Smooth muscle cell (in vitro differentiated cells): Measurements from ENCODE around the gene LRRC57. TPM values are rescaled to one million over a fixed set of nuclear protein-coding genes. Genes with fewer than 3 reads are reported as not detected.

Experiments used
- DNase-seq: peaks from one replicate; lab custom pipeline; 2025; ENCODE audit not compliant: unreplicated experiment; lab: John Stamatoyannopoulos, UW
- H2AFZ ChIP-seq: fragments of 200-600 bp; sonication (generic); 2 replicates; pipeline ENCODE4 v1.6.0; 2016; ENCODE audit warnings: antibody characterized with exemption, low read depth, mild to moderate bottlenecking
- H3F3A ChIP-seq: fragments of 200-600 bp; sonication (generic); 2 replicates; pipeline ENCODE4 v1.6.0; 2017; ENCODE audit warnings: antibody characterized with exemption, low read depth
- H3K27ac ChIP-seq: fragments of 200-600 bp; sonication (generic); 2 replicates; pipeline ENCODE4 v1.5.1; 2016; ENCODE audit warnings: low read depth, mild to moderate bottlenecking
- H3K27me3 ChIP-seq: fragments of 200-600 bp; sonication (generic); 2 replicates; pipeline ENCODE4 v1.6.1; 2016; ENCODE audit warnings: low read depth, mild to moderate bottlenecking
- H3K36me3 ChIP-seq: fragments of 200-600 bp; sonication (generic); 2 replicates; pipeline ENCODE4 v1.5.1; 2016; ENCODE audit warnings: low read depth
- H3K4me1 ChIP-seq: fragments of 200-600 bp; sonication (generic); 2 replicates; pipeline ENCODE4 v1.5.1; 2016; ENCODE audit warnings: low read depth
- H3K4me2 ChIP-seq: fragments of 200-600 bp; sonication (generic); 2 replicates; pipeline ENCODE4 v1.6.0; 2016; ENCODE audit warnings: mild to moderate bottlenecking
- H3K4me3 ChIP-seq: fragments of 200-600 bp; sonication (generic); 2 replicates; pipeline ENCODE4 v1.5.1; 2016; ENCODE audit warnings: mild to moderate bottlenecking
- H3K79me2 ChIP-seq: fragments of 200-600 bp; sonication (generic); 2 replicates; pipeline ENCODE4 v1.6.0; 2016; ENCODE audit warnings: low read depth, mild to moderate bottlenecking
- H3K9ac ChIP-seq: fragments of 200-600 bp; sonication (generic); 2 replicates; pipeline ENCODE4 v1.6.0; 2016; ENCODE audit warnings: low read depth
- H3K9me3 ChIP-seq: fragments of 200-600 bp; sonication (generic); replicated peaks from 2 replicates; pipeline ENCODE4 v1.5.1; 2016; ENCODE audit warnings: low read depth
- H4K20me1 ChIP-seq: fragments of 200-600 bp; sonication (generic); 2 replicates; pipeline ENCODE4 v1.6.0; 2016; ENCODE audit warnings: low read depth
- CTCF ChIP-seq: fragments of 200-600 bp; sonication (generic); IDR thresholded peaks from 2 replicates; pipeline ENCODE4 v1.5.1; 2017; ENCODE audit warnings: borderline replicate concordance, mild to moderate bottlenecking, antibody characterized with exemption; ENCODE audit not compliant: insufficient read depth, poor library complexity, severe bottlenecking
- WGBS: methylation state at CpG from one replicate; pipeline ENCODE4 v1.1.7; 2016; ENCODE audit warnings: low lambda C conversion rate; 5-methylcytosine and 5-hydroxymethylcytosine counted together
- polyA plus RNA-seq: library from polyadenylated mRNA; unstranded; fragments of >200 nt; fragmentation: Nextera tagmentation; extraction: Ambion mirVana; gene quantifications from 2 replicates; pipeline ENCODE4 v1.2.1, GENCODE V29; 2016
- total RNA-seq: library from RNA; depleted of rRNA; stranded (reverse); fragments of >200 nt; gene quantifications from 2 replicates; pipeline ENCODE4 v1.2.3, GENCODE V29; 2014

Gene LRRC57
- total and polyA plus RNA-seq, 2 experiments from 2014 or later = 11.0 to 25.1 TPM

GRCh38 chr15:42511007-42511391 is 37.6 kb downstream of the LRRC57 start:
- WGBS = 77% methylated on average over 4 of the region's 4 CpGs
- no peak for TF ChIP-seq CTCF
- Histone ChIP-seq H3K79me2 (peaks cover 42% of the 10 kb centered on the region), H4K20me1 (peaks cover 56% of the 10 kb centered on the region), H2AFZ (no peak overlapping the region), H3K9ac (no peak overlapping the region), H3F3A (no peaks in the 10 kb centered on the region), H3K27ac (no peak overlapping the region), H3K27me3 (no peaks in the 10 kb centered on the region), H3K4me2 (no peak overlapping the region), H3K36me3 (peaks cover 8% of the 10 kb centered on the region), H3K4me3 (no peak overlapping the region), H3K4me1 (no peaks in the 10 kb centered on the region), H3K9me3 (no peaks in the 10 kb centered on the region)
- DNase-seq = no peak

- Histone ChIP-seq H3K4me2 (no peak overlapping the region), H3K4me3 (no peak overlapping the region), H3K4me1 (no peaks in the 10 kb centered on the region), H2AFZ (no peak overlapping the region), H3K27me3 (no peaks in the 10 kb centered on the region), H4K20me1 (peaks cover 61% of the 10 kb centered on the region), H3K9ac (no peak overlapping the region), H3F3A (no peaks in the 10 kb centered on the region), H3K9me3 (no peaks in the 10 kb centered on the region), H3K79me2 (peaks cover 46% of the 10 kb centered on the region), H3K36me3 (peaks cover 5% of the 10 kb centered on the region), H3K27ac (no peak overlapping the region)
- no peak for DNase-seq
- no peak for TF ChIP-seq CTCF
- 95% methylated on average over 4 of the region's 4 CpGs for WGBS
Measured at GRCh38 chr15:42510258-42511006, 38.2 kb downstream of the LRRC57 start.

- WGBS = 75% methylated on average over 9 of the region's 9 CpGs
- H3K27ac ChIP-seq = no peak overlapping the region
- no peak overlapping the region for H3K4me2 ChIP-seq
- H3K9ac ChIP-seq = no peak overlapping the region
- no peak for DNase-seq
- peaks cover 6% of the 10 kb centered on the region for H3K4me1 ChIP-seq
- no peaks in the 10 kb centered on the region for H3K9me3 ChIP-seq
- no peaks in the 10 kb centered on the region for H3F3A ChIP-seq
- H3K4me3 ChIP-seq = no peak overlapping the region
- H3K36me3 ChIP-seq = no peaks in the 10 kb centered on the region
- H2AFZ ChIP-seq = no peak overlapping the region
- peaks cover 83% of the 10 kb centered on the region for H4K20me1 ChIP-seq
- H3K79me2 ChIP-seq = peaks cover 66% of the 10 kb centered on the region
- TF ChIP-seq CTCF = no peak
- H3K27me3 ChIP-seq = no peaks in the 10 kb centered on the region
Measured at GRCh38 chr15:42508263-42508690, 40.3 kb downstream of the LRRC57 start.

- Histone ChIP-seq H3K27me3 (no peaks in the 10 kb centered on the region), H3K4me3 (no peak overlapping the region), H3K36me3 (no peaks in the 10 kb centered on the region), H3K4me1 (peaks cover 6% of the 10 kb centered on the region), H3K9ac (no peak overlapping the region), H3F3A (no peaks in the 10 kb centered on the region), H3K4me2 (no peak overlapping the region), H2AFZ (no peak overlapping the region), H4K20me1 (peaks cover 86% of the 10 kb centered on the region), H3K79me2 (peaks cover 74% of the 10 kb centered on the region), H3K27ac (no peak overlapping the region), H3K9me3 (no peaks in the 10 kb centered on the region)
- no peak for DNase-seq
- 77% methylated on average over 4 of the region's 4 CpGs for WGBS
- TF ChIP-seq CTCF = no peak
Measured at GRCh38 chr15:42507514-42507913, 41.1 kb downstream of the LRRC57 start.
